NT2/D1 (cell line): ENCODE results near the gene ANXA4.

Source experiments
- DNase-seq: peaks from one replicate; pipeline ENCODE4 v3.0.0-alpha.2; 2011; ENCODE audit warnings: low read depth, low spot score
- H3K27me3 ChIP-seq: 2 replicates; pipeline ENCODE4 v1.6.0; 2011; ENCODE audit warnings: mild to moderate bottlenecking; ENCODE audit not compliant: insufficient read length, insufficient read depth
- H3K36me3 ChIP-seq: 2 replicates; pipeline ENCODE4 v1.6.1; 2011; ENCODE audit warnings: mild to moderate bottlenecking, low read length, mixed read lengths; ENCODE audit not compliant: insufficient read depth, insufficient read length
- H3K4me1 ChIP-seq: 2 replicates; pipeline ENCODE4 v1.5.1; 2011; ENCODE audit not compliant: insufficient read depth, insufficient read length
- H3K4me3 ChIP-seq: 2 replicates; pipeline ENCODE4 v1.5.1; 2011; ENCODE audit warnings: low read depth; ENCODE audit not compliant: insufficient read length
- H3K9ac ChIP-seq: 2 replicates; pipeline ENCODE4 v1.6.0; 2011; ENCODE audit warnings: low read depth; ENCODE audit not compliant: insufficient read length
- H3K9me3 ChIP-seq: 2 replicates; pipeline ENCODE4 v1.5.1; 2011; ENCODE audit warnings: mild to moderate bottlenecking, low read length; ENCODE audit not compliant: insufficient read depth
- SUZ12 ChIP-seq: IDR thresholded peaks from 2 replicates; pipeline ENCODE4 v1.6.1; 2011; ENCODE audit not compliant: insufficient read length, insufficient read depth; ENCODE audit errors: extremely low read depth
- YY1 ChIP-seq: IDR thresholded peaks from 2 replicates; pipeline ENCODE4 v1.6.1; 2011; ENCODE audit not compliant: insufficient read length, insufficient read depth
- ZNF274 ChIP-seq: IDR thresholded peaks from 2 replicates; pipeline ENCODE4 v1.6.1; 2011; ENCODE audit warnings: mild to moderate bottlenecking, low read depth, low read length

ANXA4 gene

DNA sequence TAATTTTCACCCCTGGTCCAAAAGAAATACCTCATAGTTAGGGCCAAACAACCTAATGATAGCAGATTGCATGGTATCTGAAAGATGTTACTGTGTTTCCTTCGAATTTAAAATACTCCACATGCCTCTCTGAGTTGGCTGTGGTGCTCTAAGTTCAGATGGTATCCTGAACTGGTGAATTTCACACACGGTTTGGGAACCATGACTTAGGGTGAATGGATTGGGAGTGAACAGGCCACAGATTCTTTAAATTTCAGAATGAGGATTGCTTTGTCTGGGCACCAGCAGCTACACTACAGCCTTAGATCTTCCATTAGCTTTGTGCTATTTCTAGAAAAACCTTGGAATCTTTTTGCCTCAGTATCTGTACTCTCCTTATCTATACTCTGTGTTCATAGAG, 93.7 kb downstream of the ANXA4 start:
- Histone ChIP-seq H3K4me3 (no peak overlapping the region), H3K36me3 (peaks cover 20% of the 10 kb centered on the region), H3K4me1 (no peaks in the 10 kb centered on the region), H3K9me3 (no peaks in the 10 kb centered on the region), H3K9ac (no peak overlapping the region), H3K27me3 (no peaks in the 10 kb centered on the region)
- TF ChIP-seq SUZ12 (no peak), ZNF274 (no peak), YY1 (no peak)
- no peak for DNase-seq

DNA sequence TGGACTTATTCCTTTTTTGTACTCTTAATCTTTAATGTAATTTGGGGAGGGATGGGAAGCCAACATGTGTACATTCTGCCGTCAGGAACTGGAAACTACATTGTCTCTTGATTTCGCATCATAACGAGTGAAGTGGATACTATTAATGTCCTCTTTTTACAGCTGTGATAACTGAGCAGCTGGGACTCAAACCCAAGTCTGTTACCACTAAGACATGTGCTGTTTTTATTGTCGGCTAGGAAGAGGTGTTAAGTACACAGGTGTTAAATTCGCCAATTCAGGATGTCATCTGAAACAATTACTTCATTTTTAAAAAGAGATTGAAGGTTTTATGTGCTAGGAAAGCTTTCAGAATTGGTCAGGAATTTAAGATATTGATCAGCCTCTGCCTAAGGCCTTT, 94.4 kb downstream of the ANXA4 start:
- Histone ChIP-seq H3K4me3 (no peak overlapping the region), H3K9ac (no peak overlapping the region), H3K36me3 (peaks cover 22% of the 10 kb centered on the region), H3K4me1 (no peaks in the 10 kb centered on the region), H3K27me3 (no peaks in the 10 kb centered on the region), H3K9me3 (no peaks in the 10 kb centered on the region)
- no peak for DNase-seq
- TF ChIP-seq YY1 (no peak), SUZ12 (no peak), ZNF274 (no peak)

- no peaks in the 10 kb centered on the region for H3K9me3 ChIP-seq
- H3K4me1 ChIP-seq: no peaks in the 10 kb centered on the region
- H3K4me3 ChIP-seq: no peak overlapping the region
- peaks cover 21% of the 10 kb centered on the region for H3K36me3 ChIP-seq
- no peaks in the 10 kb centered on the region for H3K27me3 ChIP-seq
- H3K9ac ChIP-seq: no peak overlapping the region
- TF ChIP-seq YY1 (no peak), SUZ12 (no peak), ZNF274 (no peak)
- DNase-seq: no peak
These were observed 95.6 kb downstream of the ANXA4 start for GRCh38 chr2:69837533-69837932.

- Histone ChIP-seq H3K36me3 (peaks cover 34% of the 10 kb centered on the region), H3K4me1 (no peaks in the 10 kb centered on the region), H3K9ac (no peak overlapping the region), H3K27me3 (no peaks in the 10 kb centered on the region), H3K4me3 (no peak overlapping the region), H3K9me3 (no peaks in the 10 kb centered on the region)
- no peak for DNase-seq
- TF ChIP-seq ZNF274 (no peak), YY1 (no peak), SUZ12 (no peak)
These were observed 102.1 kb downstream of the ANXA4 start for GRCh38 chr2:69843993-69844392.

GRCh38 chr2:69844560-69844959, 102.6 kb downstream of the ANXA4 start:
- H3K36me3 ChIP-seq: peaks cover 37% of the 10 kb centered on the region
- H3K9ac ChIP-seq: no peak overlapping the region
- H3K4me3 ChIP-seq: no peak overlapping the region
- no peak for DNase-seq
- no peak for TF ChIP-seq YY1
- no peak for TF ChIP-seq SUZ12
- no peak for TF ChIP-seq ZNF274
- no peaks in the 10 kb centered on the region for H3K4me1 ChIP-seq
- no peaks in the 10 kb centered on the region for H3K27me3 ChIP-seq
- no peaks in the 10 kb centered on the region for H3K9me3 ChIP-seq

DNA sequence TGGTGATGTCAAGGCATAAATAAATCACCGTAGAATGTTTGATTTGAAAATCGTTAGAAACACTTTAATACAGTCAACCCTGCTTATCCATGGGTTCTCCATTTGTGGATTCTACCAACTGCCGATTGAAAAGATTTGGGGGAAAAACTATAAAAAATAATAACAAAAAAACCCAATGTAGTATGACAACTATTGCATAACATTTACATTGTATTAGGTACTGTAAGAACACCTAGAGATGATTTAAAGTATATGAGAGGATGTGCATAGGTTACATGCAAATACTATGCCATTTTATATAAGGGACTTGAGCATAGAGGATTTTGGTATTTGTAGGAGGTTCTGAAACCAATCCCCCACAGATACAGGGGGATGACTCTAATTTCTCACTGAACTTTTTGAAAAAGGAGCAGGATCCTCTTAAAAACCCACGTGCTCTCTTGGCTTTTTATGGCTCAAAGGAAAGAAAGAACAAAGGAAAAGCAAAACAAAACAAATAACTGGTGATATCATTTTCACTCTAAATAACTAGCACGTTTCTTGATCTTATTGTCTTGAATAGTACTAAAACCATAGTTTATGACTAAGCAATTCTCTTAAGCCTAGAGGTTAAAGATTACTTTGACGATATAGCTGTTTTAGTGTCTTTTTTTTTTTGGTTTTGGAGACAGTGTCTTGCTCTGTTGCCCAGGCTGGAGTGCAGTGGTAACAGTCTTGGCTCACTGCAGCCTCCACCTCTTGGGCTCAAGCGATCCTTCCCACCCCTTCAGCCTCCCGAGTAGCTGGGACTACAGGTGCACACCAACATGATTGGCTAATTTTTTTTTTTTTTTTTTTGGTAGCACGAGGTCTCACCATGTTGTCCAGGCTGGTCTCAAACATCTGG, 104.5 kb downstream of the ANXA4 start:
- no peak for TF ChIP-seq YY1
- TF ChIP-seq ZNF274: no peak
- TF ChIP-seq SUZ12: no peak
- Histone ChIP-seq H3K36me3 (peaks cover 38% of the 10 kb centered on the region), H3K9ac (no peak overlapping the region), H3K9me3 (no peaks in the 10 kb centered on the region), H3K4me1 (no peaks in the 10 kb centered on the region), H3K27me3 (no peaks in the 10 kb centered on the region), H3K4me3 (no peak overlapping the region)
- DNase-seq: no peak

DNA sequence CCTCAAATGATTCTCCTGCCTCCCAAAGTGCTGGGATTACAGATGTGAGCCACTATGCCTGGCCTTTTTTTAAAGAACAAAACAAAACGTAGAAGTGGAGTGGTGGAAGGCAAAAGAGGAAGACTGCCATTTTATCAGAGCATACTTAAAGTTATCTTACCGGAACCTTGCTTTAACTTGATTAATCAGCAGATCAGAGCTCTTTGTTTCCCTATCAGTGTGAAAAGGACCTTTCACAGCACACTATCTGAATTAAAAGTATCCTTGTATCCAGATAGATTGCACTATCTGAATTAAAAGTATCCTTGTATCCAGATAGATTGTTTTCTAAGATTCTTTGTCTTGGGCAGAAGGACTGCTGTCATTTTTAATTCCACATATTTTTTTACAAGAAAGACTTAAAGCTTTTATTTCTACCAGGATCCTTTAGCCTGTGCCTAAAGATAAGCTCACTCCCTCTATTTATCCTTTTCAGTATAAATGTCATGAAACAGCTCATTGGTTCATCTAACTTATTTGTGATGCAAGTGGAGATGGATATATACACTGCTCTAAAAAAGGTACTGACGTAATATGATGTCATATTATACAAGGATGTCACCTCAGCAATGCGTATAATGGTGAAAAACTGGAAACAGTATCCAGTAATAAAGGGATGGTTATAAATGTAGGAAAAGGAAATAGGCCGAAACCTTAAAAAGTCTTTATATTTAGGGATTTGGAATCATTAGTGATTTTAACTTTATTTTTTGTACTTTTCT, 105.3 kb downstream of the ANXA4 start:
- H3K9ac ChIP-seq: no peak overlapping the region
- no peaks in the 10 kb centered on the region for H3K9me3 ChIP-seq
- no peak overlapping the region for H3K4me3 ChIP-seq
- TF ChIP-seq ZNF274 (no peak), YY1 (no peak), SUZ12 (no peak)
- H3K36me3 ChIP-seq: peaks cover 35% of the 10 kb centered on the region
- no peaks in the 10 kb centered on the region for H3K27me3 ChIP-seq
- DNase-seq: no peak
- no peaks in the 10 kb centered on the region for H3K4me1 ChIP-seq
